Frontal cortex (tissue), 4 donors: ENCODE measurements around the gene SETD2. TPM values are rescaled to one million over a fixed set of nuclear protein-coding genes. Genes with fewer than 3 reads are reported as not detected.
"Not testable (repeated sequence)": the region's sequence is repeated elsewhere in the genome, so short reads cannot be mapped to it uniquely, and the experiment has no call there.

Experiments
- DNase-seq, 2 donors: peaks; one replicate each; pipeline ENCODE4 v3.0.0; 2012; ENCODE audit warnings: low spot score in 2 of 2
- FAIRE-seq: peaks from 2 replicates; lab custom pipeline; 2012; peaks lifted over from hg19 to GRCh38; lab: Jason Lieb, UNC
- total RNA-seq: library from RNA; depleted of rRNA; stranded (reverse); fragments of >200 nt; gene quantifications from one replicate; pipeline ENCODE4 v1.2.3, GENCODE V29; 2014
- donor health status: control.
- donor health status: control.
- donor health status: control.

The SETD2 gene, protein sequence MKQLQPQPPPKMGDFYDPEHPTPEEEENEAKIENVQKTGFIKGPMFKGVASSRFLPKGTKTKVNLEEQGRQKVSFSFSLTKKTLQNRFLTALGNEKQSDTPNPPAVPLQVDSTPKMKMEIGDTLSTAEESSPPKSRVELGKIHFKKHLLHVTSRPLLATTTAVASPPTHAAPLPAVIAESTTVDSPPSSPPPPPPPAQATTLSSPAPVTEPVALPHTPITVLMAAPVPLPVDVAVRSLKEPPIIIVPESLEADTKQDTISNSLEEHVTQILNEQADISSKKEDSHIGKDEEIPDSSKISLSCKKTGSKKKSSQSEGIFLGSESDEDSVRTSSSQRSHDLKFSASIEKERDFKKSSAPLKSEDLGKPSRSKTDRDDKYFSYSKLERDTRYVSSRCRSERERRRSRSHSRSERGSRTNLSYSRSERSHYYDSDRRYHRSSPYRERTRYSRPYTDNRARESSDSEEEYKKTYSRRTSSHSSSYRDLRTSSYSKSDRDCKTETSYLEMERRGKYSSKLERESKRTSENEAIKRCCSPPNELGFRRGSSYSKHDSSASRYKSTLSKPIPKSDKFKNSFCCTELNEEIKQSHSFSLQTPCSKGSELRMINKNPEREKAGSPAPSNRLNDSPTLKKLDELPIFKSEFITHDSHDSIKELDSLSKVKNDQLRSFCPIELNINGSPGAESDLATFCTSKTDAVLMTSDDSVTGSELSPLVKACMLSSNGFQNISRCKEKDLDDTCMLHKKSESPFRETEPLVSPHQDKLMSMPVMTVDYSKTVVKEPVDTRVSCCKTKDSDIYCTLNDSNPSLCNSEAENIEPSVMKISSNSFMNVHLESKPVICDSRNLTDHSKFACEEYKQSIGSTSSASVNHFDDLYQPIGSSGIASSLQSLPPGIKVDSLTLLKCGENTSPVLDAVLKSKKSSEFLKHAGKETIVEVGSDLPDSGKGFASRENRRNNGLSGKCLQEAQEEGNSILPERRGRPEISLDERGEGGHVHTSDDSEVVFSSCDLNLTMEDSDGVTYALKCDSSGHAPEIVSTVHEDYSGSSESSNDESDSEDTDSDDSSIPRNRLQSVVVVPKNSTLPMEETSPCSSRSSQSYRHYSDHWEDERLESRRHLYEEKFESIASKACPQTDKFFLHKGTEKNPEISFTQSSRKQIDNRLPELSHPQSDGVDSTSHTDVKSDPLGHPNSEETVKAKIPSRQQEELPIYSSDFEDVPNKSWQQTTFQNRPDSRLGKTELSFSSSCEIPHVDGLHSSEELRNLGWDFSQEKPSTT (N-terminal part only)
- total RNA-seq, result 77.5 TPM

DNA sequence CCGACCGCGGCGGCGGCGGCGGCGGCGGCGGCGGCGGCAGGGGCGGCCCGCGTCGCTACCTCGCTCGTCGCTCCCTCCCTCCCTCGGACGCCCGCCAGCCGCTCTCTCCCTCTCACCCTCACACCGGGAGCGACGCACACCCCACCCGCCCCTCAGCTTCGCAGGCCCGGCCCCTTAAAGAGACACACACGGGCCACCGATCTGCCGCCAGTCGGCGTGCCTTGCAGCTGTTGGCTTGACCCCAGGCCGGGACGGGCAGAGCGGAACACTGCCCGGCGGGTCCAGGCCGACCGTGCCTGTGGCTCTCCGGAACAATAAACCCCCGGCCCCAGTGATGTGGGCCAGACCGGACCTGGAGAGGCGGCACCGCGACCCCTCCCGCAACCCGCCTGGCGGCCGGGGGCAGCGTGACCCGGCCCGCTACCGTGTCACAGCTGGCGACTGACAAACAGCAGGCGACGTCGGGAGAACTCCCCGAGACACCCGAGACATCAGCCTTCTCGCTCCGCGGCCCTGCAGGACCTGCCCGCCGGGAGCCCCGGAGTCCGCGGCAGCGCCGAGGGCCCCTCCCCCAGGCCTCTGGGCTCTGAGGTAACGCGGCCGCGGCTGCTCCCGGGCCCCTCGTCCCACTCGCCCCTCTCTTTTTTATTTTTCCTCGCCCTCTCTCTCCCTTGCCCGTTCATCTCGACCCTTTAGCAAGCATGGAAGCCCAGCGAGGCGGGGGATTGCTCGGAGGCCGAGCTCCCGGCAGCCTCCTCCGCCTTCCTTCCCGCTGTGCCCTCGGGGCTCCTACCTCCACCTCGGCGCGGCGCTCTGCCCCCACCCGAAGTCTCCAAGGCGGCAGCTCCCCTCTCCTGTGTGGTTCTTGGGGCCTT, at the start of gene SETD2:
SETD2 (minus strand) TSS at position 107 of the 875 bp plus-strand sequence. CDS start 189 bp downstream, outside the sequence.
- FAIRE-seq (no peak), DNase-seq (peak; percentile 87 to 91)

DNA sequence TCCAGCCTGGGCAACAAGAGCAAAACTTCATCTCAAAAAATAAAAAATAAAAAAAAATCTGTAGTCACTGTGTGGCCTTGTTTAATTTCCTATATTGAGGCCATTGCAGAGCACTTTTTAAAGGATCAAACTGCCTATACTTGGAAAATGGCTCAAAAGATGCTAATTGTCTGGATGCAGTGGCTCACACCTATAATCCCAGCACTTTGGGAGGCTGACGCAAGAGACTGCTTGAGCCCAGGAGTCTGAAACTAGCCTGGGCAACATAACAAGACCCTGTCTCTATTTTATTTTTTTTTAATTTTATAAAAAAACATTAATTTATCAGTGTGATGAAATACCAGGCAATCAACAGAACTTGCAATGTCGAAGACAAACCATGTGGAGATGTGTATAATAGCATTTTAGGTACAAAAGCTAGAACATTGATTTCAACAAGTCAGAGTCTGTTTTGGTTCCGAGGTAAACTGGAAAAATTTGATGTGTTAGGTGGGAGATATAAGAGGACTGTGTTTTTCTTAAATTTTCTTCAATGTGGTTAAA, 47.0 kb upstream of the SETD2 start:
- no peak for FAIRE-seq

DNA sequence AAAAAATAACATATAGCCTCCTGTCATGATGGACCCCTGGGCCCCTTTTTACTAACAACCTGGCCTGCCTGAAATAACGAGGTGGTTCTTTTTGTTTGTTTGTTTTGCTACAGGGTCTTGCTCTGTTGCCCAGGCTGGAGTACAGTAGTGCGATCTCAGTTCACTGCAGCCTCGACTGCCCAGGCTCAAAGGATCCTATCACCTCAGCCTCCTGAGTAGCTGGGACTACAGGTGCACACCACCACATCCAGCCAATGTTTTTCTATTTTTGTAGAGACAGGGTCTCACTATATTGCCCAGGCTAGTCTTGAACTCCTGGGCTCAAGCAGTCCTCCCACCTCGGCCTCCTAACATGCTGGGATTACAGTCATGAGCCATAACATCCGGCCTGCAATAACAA, 42.1 kb upstream of the SETD2 start:
- not testable (repeated sequence) for DNase-seq, FAIRE-seq

More for the DNA sequence above, 47.0 kb upstream of the SETD2 start:
- no peak for DNase-seq

DNA sequence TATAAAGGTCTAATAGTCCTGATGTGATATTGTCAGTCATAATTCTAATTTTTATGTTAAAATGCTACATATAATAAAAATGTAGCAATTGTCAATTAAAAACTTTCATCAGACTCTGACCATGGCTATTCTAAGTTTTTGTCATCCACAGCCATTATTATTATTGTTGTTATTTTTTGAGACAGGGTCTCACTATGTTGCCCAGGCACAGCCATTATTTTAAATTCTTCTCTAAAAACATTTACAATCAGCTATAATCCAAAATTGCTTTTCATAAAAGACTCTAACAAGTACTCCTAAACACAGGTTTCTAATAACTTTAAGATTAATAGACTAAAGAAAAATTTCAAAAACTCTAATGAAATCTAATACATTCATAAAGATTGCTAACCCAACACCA, 41.0 kb upstream of the SETD2 start:
- DNase-seq (no peak), FAIRE-seq (no peak)

DNA sequence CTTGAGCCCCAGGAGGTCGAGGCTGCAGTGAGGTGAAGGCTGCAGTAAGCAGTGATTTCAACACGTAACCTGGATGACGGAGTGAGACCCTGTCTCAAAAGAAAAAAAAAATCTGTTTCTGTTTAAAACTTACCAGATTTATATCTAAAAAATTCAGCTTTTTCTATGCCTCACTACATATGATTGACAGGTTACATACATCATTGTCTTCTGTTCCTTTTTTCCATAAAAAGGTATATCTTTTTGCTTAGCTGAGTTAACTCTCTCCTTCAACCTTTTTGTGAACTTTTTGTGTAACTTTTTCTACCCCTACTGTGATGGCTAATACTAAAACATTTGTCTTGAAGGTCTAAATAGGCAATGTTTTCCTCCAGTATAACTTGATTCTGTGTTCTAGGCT, 38.6 kb upstream of the SETD2 start:
- FAIRE-seq, result no peak
- DNase-seq, result no peak

DNA sequence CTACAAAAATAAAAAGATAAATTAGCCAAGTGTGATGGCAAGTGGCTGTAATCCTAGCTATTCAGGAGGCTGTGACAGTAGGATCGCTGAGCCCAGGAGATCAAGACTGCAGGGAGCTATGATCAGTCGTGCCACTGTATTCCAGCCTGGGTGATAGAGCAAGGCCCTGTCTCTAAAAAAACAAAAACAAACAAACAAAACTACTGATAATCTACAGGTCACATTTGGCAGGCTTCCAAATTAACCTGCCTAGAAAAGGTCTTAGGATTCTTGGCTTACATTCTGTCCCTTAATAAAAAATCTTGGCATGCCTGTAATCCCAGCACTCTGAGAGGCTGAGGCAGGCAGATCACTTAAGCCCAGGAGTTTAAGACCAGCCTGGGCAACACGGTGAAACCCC, 33.4 kb upstream of the SETD2 start:
- FAIRE-seq (no peak), DNase-seq (no peak)

DNA sequence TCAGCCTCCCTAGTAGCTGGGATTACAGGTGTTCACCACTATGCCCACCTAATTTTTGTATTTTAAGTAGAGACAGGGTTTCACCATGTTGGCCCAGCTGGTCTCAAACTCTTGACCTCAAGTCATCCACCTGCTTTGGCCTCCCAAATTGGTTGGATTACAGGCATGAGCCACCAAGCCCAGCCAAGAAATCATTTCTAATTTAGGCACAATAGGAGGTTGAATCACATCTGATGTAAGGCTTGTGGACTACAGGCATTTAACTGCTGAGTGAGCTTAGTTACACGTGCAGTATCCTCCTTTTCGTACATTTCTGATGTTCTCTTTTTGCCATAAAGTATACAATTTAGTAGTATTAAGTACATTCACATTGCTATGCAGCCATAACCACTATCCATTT, 31.1 kb upstream of the SETD2 start:
- FAIRE-seq (no peak), DNase-seq (no peak)

DNA sequence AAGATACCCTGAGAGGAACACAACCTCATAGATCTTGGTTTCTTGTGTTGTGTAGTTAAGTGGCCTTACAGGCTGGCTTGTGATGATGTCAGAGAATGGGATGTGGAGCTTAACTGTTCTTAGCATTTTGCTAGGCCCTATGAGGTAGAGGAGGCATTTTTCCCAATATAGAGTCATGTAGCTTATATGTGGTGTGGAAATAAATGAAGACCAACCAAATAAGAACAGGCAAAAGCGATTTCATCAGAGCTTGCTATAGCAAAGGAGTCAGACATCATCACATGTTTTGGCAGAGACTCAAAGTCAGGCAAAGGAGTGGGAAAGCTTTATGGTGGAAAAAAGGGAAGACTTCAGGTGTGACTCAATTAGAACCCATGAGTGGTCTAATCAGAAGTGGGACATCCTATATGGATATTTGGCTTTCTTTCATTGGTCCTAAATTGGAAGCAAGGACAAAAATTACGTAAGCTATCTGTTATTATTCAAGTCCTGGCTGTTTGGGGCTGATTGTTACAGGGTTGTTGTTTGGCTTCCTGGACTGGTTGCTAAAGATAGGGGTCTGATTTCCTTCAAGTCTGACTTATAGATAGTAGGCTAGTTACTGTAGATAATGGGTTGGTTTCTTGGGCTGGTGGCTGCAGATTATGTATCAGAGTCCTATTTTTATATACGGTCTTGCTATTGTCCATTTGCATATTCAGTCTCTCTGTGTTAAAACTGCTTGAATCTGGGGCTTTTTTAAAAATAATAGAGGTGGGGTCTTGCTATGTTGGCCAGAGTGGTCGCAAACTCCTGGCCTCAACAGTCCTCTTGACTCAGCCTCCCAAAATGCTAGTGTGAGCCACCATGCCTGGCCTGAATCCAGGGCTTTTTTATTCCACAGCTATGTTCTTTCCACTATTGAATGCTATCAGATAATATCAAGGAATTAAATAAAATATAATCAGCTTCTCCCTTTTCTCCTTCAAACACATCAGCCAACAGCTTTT, 30.3 kb upstream of the SETD2 start:
- DNase-seq (no peak), FAIRE-seq (no peak)

DNA sequence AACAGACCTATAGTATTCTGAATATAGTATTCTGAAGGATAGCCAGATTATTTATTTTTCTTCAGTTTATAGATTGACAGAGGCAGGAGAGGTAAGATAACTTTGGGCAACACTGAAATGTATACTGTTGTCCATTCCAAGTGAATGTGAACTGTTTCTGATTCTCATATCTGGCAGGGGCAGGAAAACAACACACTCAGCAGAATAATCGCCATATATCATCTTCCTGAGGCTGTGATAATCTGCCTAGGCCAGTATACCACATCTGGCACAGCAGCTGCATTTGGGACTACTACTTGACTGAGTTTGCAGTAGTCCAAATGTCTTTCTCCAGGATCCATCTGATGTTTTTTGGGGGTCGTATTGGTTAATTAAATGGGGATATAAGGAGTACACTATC, 22.4 kb upstream of the SETD2 start:
- DNase-seq (no peak), FAIRE-seq (no peak)

DNA sequence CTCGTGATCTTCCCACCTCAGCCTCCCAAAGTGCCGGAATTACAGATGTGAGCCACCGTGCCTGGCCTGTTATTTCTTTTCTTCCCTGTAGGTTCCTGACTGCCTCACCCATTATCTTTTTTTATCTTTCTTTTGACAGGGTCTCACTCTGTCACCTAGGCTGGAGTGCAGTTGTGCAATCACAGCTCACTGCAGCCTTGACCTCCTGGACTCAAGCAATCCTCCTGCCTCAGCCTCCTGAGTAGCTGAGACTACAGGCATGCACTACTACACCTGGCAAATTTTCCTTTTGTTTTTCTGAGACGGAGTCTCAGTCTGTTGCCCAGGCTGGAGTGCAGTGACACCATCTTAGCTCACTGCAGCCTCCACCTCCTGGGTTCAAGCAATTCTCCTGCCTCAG, 17.8 kb upstream of the SETD2 start:
- FAIRE-seq, result not testable (repeated sequence)

DNA sequence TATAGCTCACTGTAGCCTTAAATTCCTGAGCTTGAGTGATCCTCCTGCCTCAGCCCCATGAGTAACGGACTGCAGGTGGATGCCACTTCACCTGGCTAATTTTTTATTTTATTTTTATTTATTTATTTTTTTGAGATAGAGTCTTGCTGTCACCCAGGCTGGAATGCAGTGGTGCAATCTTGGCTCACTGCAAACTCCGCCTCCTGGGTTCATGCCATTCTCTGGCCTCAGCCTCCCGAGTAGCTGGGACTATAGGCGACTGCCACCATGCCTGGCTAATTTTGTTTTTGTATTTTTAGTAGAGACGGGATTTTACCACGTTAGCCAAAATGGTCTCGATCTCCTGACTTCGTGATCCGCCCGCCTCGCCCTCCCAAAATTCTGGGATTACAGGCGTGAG, 16.1 kb upstream of the SETD2 start:
- FAIRE-seq, DNase-seq: not testable (repeated sequence)

More for the DNA sequence above, 17.8 kb upstream of the SETD2 start:
- DNase-seq, result not testable (repeated sequence)

DNA sequence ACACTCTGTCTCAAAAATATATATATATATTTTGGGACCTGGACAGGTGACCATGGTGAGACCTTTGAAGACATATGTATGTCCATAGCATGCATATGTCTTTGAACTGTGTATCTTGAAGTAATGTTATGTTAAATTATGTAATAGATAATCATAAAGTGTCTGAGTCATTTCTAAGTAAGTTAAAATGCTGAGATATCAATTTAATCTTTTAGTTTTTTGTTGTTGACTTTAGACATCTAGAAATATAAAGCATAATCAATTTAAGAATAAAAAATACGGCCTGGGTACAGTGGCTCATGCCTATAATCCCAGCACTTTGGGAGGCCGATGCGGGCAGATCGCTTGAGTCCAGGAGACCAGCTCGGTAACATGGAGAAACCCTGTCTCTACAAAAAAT, 12.7 kb upstream of the SETD2 start:
- DNase-seq, result no peak
- no peak for FAIRE-seq

DNA sequence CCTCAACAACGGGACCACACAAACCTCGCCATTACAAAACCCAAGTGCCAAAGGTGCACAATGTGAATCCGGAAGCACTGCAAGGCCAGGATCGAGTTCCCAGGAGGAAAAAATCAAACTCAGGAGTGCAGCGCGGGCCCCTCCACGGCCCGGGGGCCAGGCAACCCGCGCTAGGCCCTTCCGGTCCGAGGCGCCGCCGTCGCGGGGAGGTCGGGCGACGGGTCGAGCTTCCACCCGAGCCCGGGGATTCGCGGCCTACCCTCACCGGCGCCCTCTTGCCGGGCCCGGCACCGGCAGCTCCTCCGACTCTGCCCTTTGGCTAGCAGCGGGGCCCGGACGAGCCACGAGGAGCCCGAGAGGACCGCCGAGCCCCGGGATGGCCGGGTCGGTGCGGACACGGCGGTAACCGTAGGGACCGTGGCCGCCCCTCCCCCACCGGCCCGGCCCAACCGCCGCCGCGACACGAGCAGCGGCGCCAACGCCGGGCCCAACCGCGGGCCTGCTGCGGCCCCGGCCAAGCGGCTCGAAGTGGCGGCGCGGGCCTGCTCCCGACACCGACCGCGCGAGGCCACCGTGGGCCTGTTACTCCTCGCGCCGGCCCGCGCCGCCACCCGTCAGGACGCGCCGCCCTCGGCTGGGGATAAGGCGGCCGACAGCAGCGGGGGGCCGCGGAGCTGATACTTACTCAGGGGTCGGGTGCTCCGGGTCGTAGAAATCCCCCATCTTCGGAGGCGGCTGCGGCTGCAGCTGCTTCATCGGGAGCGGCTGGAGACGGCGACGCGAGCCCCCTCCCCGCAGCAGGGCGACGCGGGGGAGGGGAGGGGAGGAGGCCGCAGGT, 525 bp downstream of the SETD2 start:
- FAIRE-seq (no peak), DNase-seq (peak; percentile 54 to 74)

DNA sequence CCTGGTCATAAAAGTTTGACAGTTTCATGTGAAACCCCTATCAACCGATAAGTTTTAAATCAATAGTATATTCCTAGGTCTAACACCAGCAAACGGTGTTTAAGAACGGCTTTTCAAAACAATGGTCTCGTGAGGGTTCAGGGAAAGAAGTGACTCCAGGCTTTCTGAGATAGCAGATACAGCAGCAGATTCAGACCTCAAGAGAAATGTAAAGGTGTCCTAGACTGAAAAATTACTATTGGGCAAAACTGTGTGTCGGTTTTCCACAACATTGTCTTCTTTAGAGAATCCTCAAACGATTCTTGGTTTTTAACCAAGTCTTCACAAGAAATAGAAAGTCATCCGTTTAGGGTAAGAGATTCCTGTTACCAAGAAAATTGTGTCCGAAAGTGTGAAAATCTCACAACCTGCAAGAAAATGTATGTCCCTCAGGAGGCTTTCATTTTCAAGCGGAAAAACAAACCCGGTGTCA, 1.2 kb downstream of the SETD2 start:
- DNase-seq (no peak), FAIRE-seq (no peak)

DNA sequence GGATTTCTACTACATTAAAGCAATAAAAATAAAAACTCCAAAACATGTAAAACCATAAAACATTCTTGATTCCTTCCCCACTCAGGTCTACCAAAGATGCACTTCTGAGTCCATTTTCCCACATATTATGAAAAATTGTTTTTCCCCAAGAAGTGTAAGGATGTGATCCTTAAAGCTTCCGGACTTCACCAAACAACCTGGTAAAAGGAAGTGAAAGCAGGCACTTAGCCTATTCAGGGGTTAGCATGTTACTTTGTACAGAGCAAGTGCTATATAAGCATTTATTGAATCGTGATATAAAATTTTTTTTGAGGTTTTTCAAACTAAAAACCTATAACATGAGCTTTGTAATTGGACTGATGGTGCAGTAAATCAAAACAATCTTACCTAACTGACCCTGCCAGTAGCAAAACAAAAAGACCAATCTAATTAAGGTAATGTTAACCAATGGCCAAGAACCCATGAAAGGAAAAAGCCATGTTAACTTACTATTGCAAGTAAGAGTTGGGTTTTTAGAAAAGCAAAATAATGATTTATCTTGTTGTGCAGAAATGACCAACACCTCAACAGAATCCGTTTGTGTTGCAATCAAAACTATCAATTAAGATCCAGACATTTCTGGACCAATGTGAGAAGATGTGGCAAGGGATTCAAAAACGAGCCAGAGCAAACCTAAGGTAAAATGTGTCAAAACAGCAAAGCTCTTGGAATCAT, 1.8 kb downstream of the SETD2 start:
- DNase-seq (no peak), FAIRE-seq (no peak)

DNA sequence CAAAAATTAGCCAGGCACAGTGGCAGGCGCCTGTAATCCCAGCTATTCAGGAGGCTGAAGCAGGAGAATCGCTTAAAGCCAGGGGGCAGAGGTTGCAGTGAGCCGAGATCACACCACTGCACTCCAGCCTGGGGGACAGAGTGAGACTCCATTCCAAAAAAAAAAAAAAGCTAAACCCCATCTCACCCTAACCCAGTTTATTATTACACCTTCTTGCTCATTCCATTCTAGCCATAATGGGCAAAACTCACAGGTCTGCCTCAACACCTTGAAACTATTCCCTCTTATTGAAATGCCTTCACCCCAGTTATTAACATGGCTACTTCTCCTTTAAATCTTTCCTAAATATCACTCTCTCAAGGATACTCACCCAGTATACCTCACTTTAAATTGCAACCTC, 4.1 kb downstream of the SETD2 start:
- no peak for FAIRE-seq

More for the DNA sequence above, 4.1 kb downstream of the SETD2 start:
- no peak for DNase-seq
